Subcutaneous abdominal adipose tissue (tissue), 5 donors: ENCODE data around the gene GABBR2.

ENCODE experiments used
- H3K27ac ChIP-seq: one replicate; pipeline ENCODE4 v1.7.0; 2013; ENCODE audit warnings: low read depth, mild to moderate bottlenecking, inconsistent platforms, low read length, moderate library complexity
- H3K27me3 ChIP-seq, 5 donors: one replicate each; pipeline ENCODE4 v1.7.0; 2013; ENCODE audit warnings: low read length in 5 of 5, inconsistent platforms in 1 of 5; ENCODE audit not compliant: control insufficient read depth in 5 of 5, insufficient read depth in 4 of 5
- H3K36me3 ChIP-seq, 5 donors: one replicate each; pipeline ENCODE4 v1.7.0; 2013; ENCODE audit warnings: low read length in 5 of 5; ENCODE audit not compliant: control insufficient read depth in 5 of 5, insufficient read depth in 5 of 5
- H3K4me1 ChIP-seq, 5 donors: one replicate each; pipeline ENCODE4 v1.7.0; 2013; ENCODE audit warnings: low read length in 5 of 5, mild to moderate bottlenecking in 3 of 5, moderate library complexity in 1 of 5; ENCODE audit not compliant: control insufficient read depth in 5 of 5, insufficient read depth in 5 of 5
- H3K4me3 ChIP-seq, 5 donors: one replicate each; pipeline ENCODE4 v1.7.0; 2013; ENCODE audit warnings: low read length in 5 of 5, low read depth in 1 of 5
- H3K9ac ChIP-seq, 5 donors: one replicate each; pipeline ENCODE4 v1.7.0; 2013; ENCODE audit warnings: low read length in 5 of 5, mild to moderate bottlenecking in 4 of 5, moderate library complexity in 3 of 5
- H3K9me3 ChIP-seq, 5 donors: one replicate each; pipeline ENCODE4 v1.7.0; 2013; ENCODE audit warnings: low read length in 5 of 5; ENCODE audit not compliant: control insufficient read depth in 5 of 5
- donor health status: healthy.
- donor health status: healthy.
- donor health status: healthy.
- donor health status: healthy.
- donor health status: healthy.

Gene GABBR2

GRCh38 chr9:98708933-98709911 lies at the start of gene GABBR2:
Gene GABBR2, minus strand, starts transcription at chr9:98708935. Its CDS starts 198 bp downstream, at chr9:98708737.
- Histone ChIP-seq H3K9ac (no peak within 1 kb of the TSS), H3K4me3 (peak within 1 kb of the TSS in 3 of 5 donors; percentile 22 to 46 (median 41)), H3K4me1 (peaks cover 0 to 22% (median 16%) of the 10 kb centered on the region in 5 donors), H3K9me3 (no peaks in the 10 kb centered on the region), H3K27ac (no peak within 1 kb of the TSS), H3K27me3 (peaks cover 33 to 60% (median 48%) of the 10 kb centered on the region in 5 donors), H3K36me3 (no peaks in the 10 kb centered on the region)

- Histone ChIP-seq H3K27ac (no peak overlapping the region), H3K9ac (no peak overlapping the region), H3K4me3 (no peak overlapping the region), H3K9me3 (peaks cover 0 to 3% (median 0%) of the 10 kb centered on the region in 5 donors), H3K36me3 (peaks cover 21 to 49% (median 36%) of the 10 kb centered on the region in 5 donors), H3K27me3 (no peaks in the 10 kb centered on the region), H3K4me1 (peaks cover 0 to 3% (median 0%) of the 10 kb centered on the region in 5 donors)
Measured at GRCh38 chr9:98755006-98755618, 46.4 kb upstream of the GABBR2 start.

- Histone ChIP-seq H3K4me1 (peaks cover 0 to 3% (median 0%) of the 10 kb centered on the region in 5 donors), H3K9me3 (peaks cover 0 to 3% (median 0%) of the 10 kb centered on the region in 5 donors), H3K36me3 (peaks cover 20 to 65% (median 46%) of the 10 kb centered on the region in 5 donors)
Measured at GRCh38 chr9:98751210-98751609, 42.5 kb upstream of the GABBR2 start.

GRCh38 chr9:98750364-98751060 lies 41.8 kb upstream of the GABBR2 start:
- H3K4me1 ChIP-seq: peaks cover 0 to 3% (median 0%) of the 10 kb centered on the region in 5 donors

More at GRCh38 chr9:98751210-98751609, 42.5 kb upstream of the GABBR2 start:
- Histone ChIP-seq H3K27me3 (no peaks in the 10 kb centered on the region), H3K27ac (no peak overlapping the region), H3K4me3 (no peak overlapping the region), H3K9ac (no peak overlapping the region)

GRCh38 chr9:98747476-98747875 lies 38.7 kb upstream of the GABBR2 start:
- H3K9me3 ChIP-seq: peaks cover 0 to 3% (median 0%) of the 10 kb centered on the region in 5 donors
- no peaks in the 10 kb centered on the region for H3K27me3 ChIP-seq
- no peak overlapping the region for H3K9ac ChIP-seq
- no peak overlapping the region for H3K4me3 ChIP-seq
- peaks cover 0 to 3% (median 0%) of the 10 kb centered on the region in 5 donors for H3K4me1 ChIP-seq
- no peak overlapping the region for H3K27ac ChIP-seq
- peaks cover 19 to 63% (median 37%) of the 10 kb centered on the region in 5 donors for H3K36me3 ChIP-seq

More at GRCh38 chr9:98750364-98751060, 41.8 kb upstream of the GABBR2 start:
- no peak overlapping the region for H3K9ac ChIP-seq
- no peaks in the 10 kb centered on the region for H3K27me3 ChIP-seq
- peaks cover 20 to 61% (median 40%) of the 10 kb centered on the region in 5 donors for H3K36me3 ChIP-seq
- H3K27ac ChIP-seq: no peak overlapping the region
- H3K9me3 ChIP-seq: peaks cover 0 to 3% (median 0%) of the 10 kb centered on the region in 5 donors
- no peak overlapping the region for H3K4me3 ChIP-seq

GRCh38 chr9:98745470-98745869 lies 36.7 kb upstream of the GABBR2 start:
- Histone ChIP-seq H3K36me3 (peaks cover 15 to 52% (median 32%) of the 10 kb centered on the region in 5 donors), H3K27me3 (no peaks in the 10 kb centered on the region)

GRCh38 chr9:98743818-98744611 lies 35.3 kb upstream of the GABBR2 start:
- peaks cover 0 to 3% (median 0%) of the 10 kb centered on the region in 5 donors for H3K9me3 ChIP-seq
- H3K27me3 ChIP-seq: no peaks in the 10 kb centered on the region
- H3K36me3 ChIP-seq: peaks cover 10 to 39% (median 31%) of the 10 kb centered on the region in 5 donors
- H3K9ac ChIP-seq: peak overlapping the region in 1 of 5 donors; percentile 35
- H3K4me3 ChIP-seq: no peak overlapping the region
- H3K4me1 ChIP-seq: no peaks in the 10 kb centered on the region
- H3K27ac ChIP-seq: no peak overlapping the region

More at GRCh38 chr9:98745470-98745869, 36.7 kb upstream of the GABBR2 start:
- no peaks in the 10 kb centered on the region for H3K4me1 ChIP-seq
- H3K9ac ChIP-seq: no peak overlapping the region
- no peak overlapping the region for H3K4me3 ChIP-seq
- H3K27ac ChIP-seq: no peak overlapping the region
- peaks cover 0 to 3% (median 0%) of the 10 kb centered on the region in 5 donors for H3K9me3 ChIP-seq

- H3K27me3 ChIP-seq: no peaks in the 10 kb centered on the region
- peaks cover 7 to 36% (median 27%) of the 10 kb centered on the region in 5 donors for H3K36me3 ChIP-seq
- H3K27ac ChIP-seq: no peak overlapping the region
- peak overlapping the region in 1 of 5 donors; percentile 35 for H3K9ac ChIP-seq
- peaks cover 0 to 6% (median 0%) of the 10 kb centered on the region in 5 donors for H3K9me3 ChIP-seq
- H3K4me3 ChIP-seq: no peak overlapping the region
- no peaks in the 10 kb centered on the region for H3K4me1 ChIP-seq
Measured at GRCh38 chr9:98743329-98743728, 34.6 kb upstream of the GABBR2 start.
